Testis (tissue), 2 donors: ENCODE measurements around the gene FBXW10.
"Not testable (repeated sequence)": the region's sequence is repeated elsewhere in the genome, so short reads cannot be mapped to it uniquely, and the experiment has no call there.

ENCODE experiments used
- POLR2A ChIP-seq: fragments of 450-650 bp; IDR thresholded peaks from one replicate; pipeline ENCODE4 v1.6.1; 2017; ENCODE audit warnings: antibody characterized with exemption, mild to moderate bottlenecking, moderate library complexity
- TF ChIP-seq, protein P1 (sequence below), 3 experiments: fragments of 450-650 bp in 2 of 3; fragments of 200-600 bp in 1 of 3; sonication (generic) in 1 of 3; IDR thresholded peaks; one replicate each; pipeline ENCODE4 v1.5.1; 2016 to 2019; ENCODE audit warnings: antibody characterized with exemption in 3 of 3, mild to moderate bottlenecking in 2 of 3, moderate library complexity in 1 of 3

DNA sequence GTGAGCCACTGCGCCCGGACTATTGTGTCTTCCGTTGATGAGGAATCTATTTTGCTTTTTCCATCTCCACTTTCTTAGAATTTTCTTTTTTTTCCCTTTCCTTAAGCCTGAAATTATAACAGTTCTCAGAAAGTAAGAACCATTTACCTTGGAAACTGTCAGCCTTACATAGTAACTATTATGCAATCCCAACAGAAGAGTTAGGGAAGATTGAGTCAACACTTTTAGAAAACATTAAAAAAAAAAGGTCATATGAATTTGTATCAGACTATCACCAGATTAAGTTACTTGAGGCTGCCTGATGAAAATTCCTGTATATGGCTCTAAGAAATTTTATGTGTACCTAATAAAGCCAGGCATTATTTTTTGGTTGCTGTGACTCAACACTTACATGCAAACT lies 35.6 kb upstream of the FBXW10 start:
- TF ChIP-seq, protein P1, sequence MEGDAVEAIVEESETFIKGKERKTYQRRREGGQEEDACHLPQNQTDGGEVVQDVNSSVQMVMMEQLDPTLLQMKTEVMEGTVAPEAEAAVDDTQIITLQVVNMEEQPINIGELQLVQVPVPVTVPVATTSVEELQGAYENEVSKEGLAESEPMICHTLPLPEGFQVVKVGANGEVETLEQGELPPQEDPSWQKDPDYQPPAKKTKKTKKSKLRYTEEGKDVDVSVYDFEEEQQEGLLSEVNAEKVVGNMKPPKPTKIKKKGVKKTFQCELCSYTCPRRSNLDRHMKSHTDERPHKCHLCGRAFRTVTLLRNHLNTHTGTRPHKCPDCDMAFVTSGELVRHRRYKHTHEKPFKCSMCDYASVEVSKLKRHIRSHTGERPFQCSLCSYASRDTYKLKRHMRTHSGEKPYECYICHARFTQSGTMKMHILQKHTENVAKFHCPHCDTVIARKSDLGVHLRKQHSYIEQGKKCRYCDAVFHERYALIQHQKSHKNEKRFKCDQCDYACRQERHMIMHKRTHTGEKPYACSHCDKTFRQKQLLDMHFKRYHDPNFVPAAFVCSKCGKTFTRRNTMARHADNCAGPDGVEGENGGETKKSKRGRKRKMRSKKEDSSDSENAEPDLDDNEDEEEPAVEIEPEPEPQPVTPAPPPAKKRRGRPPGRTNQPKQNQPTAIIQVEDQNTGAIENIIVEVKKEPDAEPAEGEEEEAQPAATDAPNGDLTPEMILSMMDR (IDR thresholded peaks at IDR 0.05) = not testable (repeated sequence)
- TF ChIP-seq POLR2A = not testable (repeated sequence)
